HUES64 (cell line): ENCODE measurements around the gene CTNNA2.
"Not testable (repeated sequence)": the region's sequence is repeated elsewhere in the genome, so short reads cannot be mapped to it uniquely, and the experiment has no call there.

ENCODE experiments used
- H3K27ac ChIP-seq: 2 replicates; pipeline ENCODE4 v1.7.0; 2013; ENCODE audit warnings: low read depth, low read length, inconsistent platforms
- H3K27me3 ChIP-seq: 2 replicates; pipeline ENCODE4 v1.6.1; 2013; ENCODE audit warnings: mild to moderate bottlenecking, low read length; ENCODE audit not compliant: insufficient read depth
- H3K36me3 ChIP-seq: 2 replicates; pipeline ENCODE4 v1.6.1; 2013; ENCODE audit warnings: mild to moderate bottlenecking, low read length; ENCODE audit not compliant: insufficient read depth
- H3K4me1 ChIP-seq: 2 replicates; pipeline ENCODE4 v1.6.1; 2013; ENCODE audit warnings: mild to moderate bottlenecking, low read length, moderate library complexity; ENCODE audit not compliant: insufficient read depth
- H3K4me3 ChIP-seq: 2 replicates; pipeline ENCODE4 v1.5.1; 2013; ENCODE audit warnings: mild to moderate bottlenecking, low read length, moderate library complexity
- H3K9ac ChIP-seq: 2 replicates; pipeline ENCODE4 v1.6.1; 2013; ENCODE audit warnings: mild to moderate bottlenecking, low read depth, low read length
- H3K9me3 ChIP-seq: 2 replicates; pipeline ENCODE4 v1.6.1; 2013; ENCODE audit warnings: low read depth, low read length; ENCODE audit not compliant: insufficient read depth
- WGBS: fragments of 150-250, 120-280 bp; methylation state at CpG from one replicate; pipeline ENCODE4 v1.1.7; 2013; ENCODE audit warnings: missing lambda C conversion rate; 5-methylcytosine and 5-hydroxymethylcytosine counted together

CTNNA2 gene

GRCh38 chr2:80120866-80121265 lies 608.0 kb downstream of the CTNNA2 start:
- Histone ChIP-seq H3K9me3 (no peaks in the 10 kb centered on the region), H3K4me3 (no peak overlapping the region), H3K9ac (no peak overlapping the region), H3K36me3 (no peaks in the 10 kb centered on the region), H3K4me1 (no peaks in the 10 kb centered on the region), H3K27ac (no peak overlapping the region), H3K27me3 (no peaks in the 10 kb centered on the region)
- WGBS = 100% methylated on average over 2 of the region's 3 CpGs

DNA sequence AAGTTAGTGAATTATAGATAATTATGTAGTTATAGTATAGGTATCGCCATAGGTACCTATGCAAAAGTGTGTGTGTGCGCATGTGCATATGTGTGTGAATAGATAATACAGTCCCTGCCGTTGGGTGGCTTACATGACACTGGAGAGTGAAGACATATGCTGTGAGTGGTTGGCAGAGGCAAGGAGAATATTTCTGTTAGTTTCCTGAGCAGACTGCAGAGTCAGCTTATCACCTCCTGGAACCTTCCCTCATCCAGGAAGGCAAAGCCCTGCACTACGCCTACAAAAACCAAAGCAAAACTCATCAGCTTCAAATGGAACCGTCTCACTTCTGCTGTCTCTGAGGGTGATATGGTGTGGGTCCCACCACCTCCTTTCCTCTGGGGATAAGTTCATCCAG lies 609.8 kb downstream of the CTNNA2 start:
- Histone ChIP-seq H3K4me1 (no peaks in the 10 kb centered on the region), H3K4me3 (no peak overlapping the region), H3K9ac (no peak overlapping the region), H3K27me3 (no peaks in the 10 kb centered on the region), H3K36me3 (no peaks in the 10 kb centered on the region), H3K9me3 (no peaks in the 10 kb centered on the region), H3K27ac (no peak overlapping the region)
- over 99% methylated on average over 5 of the region's 5 CpGs for WGBS

GRCh38 chr2:80126596-80127189 lies 613.8 kb downstream of the CTNNA2 start:
- no peak overlapping the region for H3K27ac ChIP-seq
- no peaks in the 10 kb centered on the region for H3K27me3 ChIP-seq
- H3K9me3 ChIP-seq = no peaks in the 10 kb centered on the region
- WGBS = 85% methylated on average over 3 of the region's 3 CpGs
- H3K4me3 ChIP-seq = no peak overlapping the region
- H3K4me1 ChIP-seq = no peaks in the 10 kb centered on the region
- H3K36me3 ChIP-seq = no peaks in the 10 kb centered on the region
- no peak overlapping the region for H3K9ac ChIP-seq

GRCh38 chr2:80128080-80128479 lies 615.2 kb downstream of the CTNNA2 start:
- Histone ChIP-seq H3K27me3 (no peaks in the 10 kb centered on the region), H3K9ac (no peak overlapping the region), H3K36me3 (no peaks in the 10 kb centered on the region), H3K4me3 (no peak overlapping the region), H3K9me3 (no peaks in the 10 kb centered on the region), H3K27ac (no peak overlapping the region), H3K4me1 (no peaks in the 10 kb centered on the region)
- 90% methylated on average over 1 of the region's 1 CpG for WGBS

- Histone ChIP-seq H3K4me1 (0 out of 2 replicates have a peak, but pooled peaks cover 7% of the 10 kb centered on the region), H3K4me3 (no peak overlapping the region), H3K27me3 (no peaks in the 10 kb centered on the region), H3K9ac (no peak overlapping the region), H3K27ac (no peak overlapping the region), H3K9me3 (no peaks in the 10 kb centered on the region), H3K36me3 (no peaks in the 10 kb centered on the region)
- WGBS = 86% methylated on average over 1 of the region's 3 CpGs
These were observed 619.4 kb downstream of the CTNNA2 start for GRCh38 chr2:80132281-80132680.

- WGBS = 96% methylated on average over 1 of the region's 1 CpG
- H3K9ac ChIP-seq = no peak overlapping the region
- H3K36me3 ChIP-seq = no peaks in the 10 kb centered on the region
- 0 out of 2 replicates have a peak, but pooled peaks cover 7% of the 10 kb centered on the region for H3K4me1 ChIP-seq
- no peak overlapping the region for H3K4me3 ChIP-seq
- H3K9me3 ChIP-seq = no peaks in the 10 kb centered on the region
- no peak overlapping the region for H3K27ac ChIP-seq
- H3K27me3 ChIP-seq = no peaks in the 10 kb centered on the region
These were observed 622.1 kb downstream of the CTNNA2 start for GRCh38 chr2:80135001-80135400.

DNA sequence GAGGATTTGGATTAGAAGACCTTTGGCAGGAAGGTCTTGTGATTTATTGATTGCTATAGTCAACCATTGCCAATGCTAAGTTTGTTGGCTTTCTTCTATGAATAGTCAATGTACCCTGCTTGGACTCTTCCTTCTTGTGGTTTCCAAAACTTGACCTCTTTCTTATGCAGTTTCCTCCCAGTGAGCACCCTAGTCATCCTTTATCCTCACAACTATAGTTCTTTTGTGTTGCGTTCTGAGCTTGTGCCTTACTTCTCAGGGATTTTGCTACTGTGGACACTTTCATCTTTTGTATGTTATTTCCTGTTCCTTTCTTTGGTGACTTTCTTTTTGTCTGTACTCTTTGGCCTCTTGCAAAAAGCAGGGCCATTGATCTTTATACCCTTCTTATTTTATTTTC lies 623.5 kb downstream of the CTNNA2 start:
- WGBS = 100% methylated on average over 1 of the region's 1 CpG
- 0 out of 2 replicates have a peak, but pooled peaks cover 7% of the 10 kb centered on the region for H3K4me1 ChIP-seq
- no peak overlapping the region for H3K4me3 ChIP-seq
- H3K9me3 ChIP-seq = no peaks in the 10 kb centered on the region
- H3K36me3 ChIP-seq = no peaks in the 10 kb centered on the region
- H3K27ac ChIP-seq = no peak overlapping the region
- H3K27me3 ChIP-seq = no peaks in the 10 kb centered on the region
- H3K9ac ChIP-seq = no peak overlapping the region

- Histone ChIP-seq H3K9ac (no peak overlapping the region), H3K4me1 (0 out of 2 replicates have a peak, but pooled peaks cover 7% of the 10 kb centered on the region), H3K27ac (no peak overlapping the region), H3K27me3 (no peaks in the 10 kb centered on the region), H3K4me3 (no peak overlapping the region), H3K9me3 (no peaks in the 10 kb centered on the region), H3K36me3 (no peaks in the 10 kb centered on the region)
- 100% methylated on average over 4 of the region's 4 CpGs for WGBS
These were observed 626.1 kb downstream of the CTNNA2 start for GRCh38 chr2:80139001-80139400.

DNA sequence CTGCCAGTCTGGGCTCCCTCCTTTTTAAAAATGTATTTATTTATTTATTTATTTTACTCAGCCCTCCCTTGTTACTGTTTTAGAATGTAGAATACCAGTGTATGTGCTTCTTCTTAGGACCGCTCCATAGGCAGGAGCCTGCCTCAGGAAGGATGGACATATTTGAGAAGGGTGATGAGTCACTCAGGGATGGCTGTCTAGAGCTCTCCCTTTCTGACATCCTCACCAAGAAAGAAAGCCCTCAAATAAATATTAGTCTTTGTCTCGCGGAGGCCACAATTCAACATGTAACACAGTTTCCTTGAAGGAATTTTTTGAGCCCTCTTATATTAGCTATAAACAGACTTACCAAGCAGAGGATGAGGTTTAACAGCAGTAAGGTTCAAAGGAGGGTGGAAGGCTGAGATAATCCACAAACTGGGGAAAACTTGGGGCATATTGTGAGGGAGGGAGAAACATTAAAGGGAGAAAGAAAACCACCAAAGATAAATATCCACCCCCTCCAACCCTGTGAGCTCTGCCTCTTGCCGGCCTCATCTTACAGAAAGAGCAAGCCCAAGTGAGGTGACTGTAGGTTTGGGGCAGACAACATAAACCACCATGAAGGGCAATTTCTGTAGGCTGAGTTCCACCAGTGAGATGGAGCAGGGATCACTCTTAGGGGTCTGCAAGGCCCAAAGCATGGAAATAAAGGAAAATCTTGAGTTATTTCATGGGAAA lies 628.3 kb downstream of the CTNNA2 start:
- H3K4me1 ChIP-seq = 0 out of 2 replicates have a peak, but pooled peaks cover under 1% of the 10 kb centered on the region
- H3K9me3 ChIP-seq = no peaks in the 10 kb centered on the region
- H3K36me3 ChIP-seq = no peaks in the 10 kb centered on the region
- no peak overlapping the region for H3K9ac ChIP-seq
- H3K27ac ChIP-seq = no peak overlapping the region
- H3K27me3 ChIP-seq = no peaks in the 10 kb centered on the region
- 99% methylated on average over 4 of the region's 4 CpGs for WGBS
- no peak overlapping the region for H3K4me3 ChIP-seq

DNA sequence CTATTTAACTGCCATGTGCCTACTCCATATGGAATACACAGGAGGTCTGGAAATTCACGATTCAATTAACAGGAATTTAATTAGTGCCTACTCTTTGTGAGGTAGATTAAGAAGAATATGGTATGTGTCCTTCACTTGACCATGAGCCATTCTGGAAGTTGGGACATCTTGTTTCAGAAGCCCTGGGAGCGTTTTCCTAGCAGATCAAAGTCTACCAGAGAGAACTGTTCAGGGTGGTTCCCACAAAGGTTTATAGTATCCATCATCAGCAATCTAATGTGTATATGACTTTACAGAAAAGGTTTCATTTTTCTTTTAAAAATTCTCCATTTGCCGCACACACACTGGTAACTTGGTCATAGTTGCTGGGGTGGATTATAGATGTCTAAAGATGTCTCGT lies 632.6 kb downstream of the CTNNA2 start:
- no peaks in the 10 kb centered on the region for H3K27me3 ChIP-seq

GRCh38 chr2:80146757-80147156 lies 633.9 kb downstream of the CTNNA2 start:
- H3K4me1 ChIP-seq, H3K27me3 ChIP-seq, H3K4me3 ChIP-seq, H3K27ac ChIP-seq, H3K36me3 ChIP-seq, H3K9ac ChIP-seq, H3K9me3 ChIP-seq: not testable (repeated sequence)
- WGBS = 96% methylated on average over 4 of the region's 5 CpGs

More for the DNA sequence above, 632.6 kb downstream of the CTNNA2 start:
- no peaks in the 10 kb centered on the region for H3K36me3 ChIP-seq
- no peak overlapping the region for H3K27ac ChIP-seq
- no peak overlapping the region for H3K9ac ChIP-seq
- no peak overlapping the region for H3K4me3 ChIP-seq
- 99% methylated on average over 4 of the region's 4 CpGs for WGBS
- H3K9me3 ChIP-seq = no peaks in the 10 kb centered on the region
- no peaks in the 10 kb centered on the region for H3K4me1 ChIP-seq
